ENCODE measurements around the gene LBH.

LBH gene

DNA sequence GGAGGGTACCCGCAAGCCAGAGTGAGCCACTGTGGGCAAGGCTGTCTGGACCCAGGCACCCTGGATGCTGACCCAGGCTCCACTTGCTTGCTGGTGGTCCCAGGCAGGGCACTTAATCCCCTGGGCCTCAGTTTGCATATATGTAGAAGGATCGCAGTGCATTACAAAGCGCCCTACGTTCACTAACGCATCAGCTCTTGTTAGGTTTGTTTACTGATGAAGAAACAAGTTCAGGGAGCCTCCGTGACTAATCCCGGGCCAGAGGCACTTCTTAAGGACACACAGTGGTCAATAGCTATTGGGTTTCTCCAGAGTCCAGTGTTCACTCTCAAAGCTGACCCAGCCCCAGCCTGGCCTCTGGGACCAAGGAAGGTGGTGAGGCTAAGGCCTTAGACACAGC, 70.2 kb downstream of the LBH start:
- no peak for DNase-seq (ENCODE audit: insufficient read length, low spot score)
- TF ChIP-seq POU2F2 (IDR thresholded peaks at IDR 0.05; ENCODE audit: low read depth, low read length) (no peak), POLR2AphosphoS5 (IDR thresholded peaks at IDR 0.05; ENCODE audit: low read depth, low read length) (no peak), PAX5 (IDR thresholded peaks at IDR 0.05; ENCODE audit: insufficient read depth, low read length, severe bottlenecking) (no peak), POLR2A (IDR thresholded peaks at IDR 0.05; ENCODE audit: low read depth, low read length) (no peak), TAF1 (IDR thresholded peaks at IDR 0.05; ENCODE audit: low read depth, low read length) (no peak), SPI1 (IDR thresholded peaks at IDR 0.05; ENCODE audit: low read depth, low read length) (no peak)
- no peak for FAIRE-seq

DNA sequence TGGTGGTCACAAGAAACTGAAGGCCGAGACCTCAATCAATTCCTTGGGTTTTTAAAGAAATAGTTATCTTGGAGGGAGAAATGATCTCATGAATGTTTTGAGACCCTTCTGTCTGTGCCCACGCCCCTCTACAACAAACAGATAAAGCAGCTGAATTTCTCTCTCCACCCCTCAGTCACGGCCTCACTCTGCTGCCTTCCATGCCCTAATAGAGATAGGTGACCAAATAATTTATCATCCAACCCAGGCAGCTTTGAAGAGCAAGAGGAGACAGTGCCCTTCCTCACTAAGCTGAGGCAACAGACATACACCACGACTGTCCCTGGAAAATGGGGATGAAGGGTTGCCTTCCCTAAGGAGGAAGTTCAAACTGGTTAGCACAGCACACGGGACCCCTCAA, 71.2 kb downstream of the LBH start:
- FAIRE-seq (no peak), DNase-seq (ENCODE audit: insufficient read length, low spot score) (no peak)
- no peak for TF ChIP-seq PAX5 (IDR thresholded peaks at IDR 0.05; ENCODE audit: insufficient read depth, low read length, severe bottlenecking)
- TF ChIP-seq POLR2A (IDR thresholded peaks at IDR 0.05; ENCODE audit: low read depth, low read length) = no peak
- TF ChIP-seq TAF1 (IDR thresholded peaks at IDR 0.05; ENCODE audit: low read depth, low read length) = no peak
- no peak for TF ChIP-seq POU2F2 (IDR thresholded peaks at IDR 0.05; ENCODE audit: low read depth, low read length)
- TF ChIP-seq POLR2AphosphoS5 (IDR thresholded peaks at IDR 0.05; ENCODE audit: low read depth, low read length) = no peak
- TF ChIP-seq SPI1 (IDR thresholded peaks at IDR 0.05; ENCODE audit: low read depth, low read length) = no peak

DNA sequence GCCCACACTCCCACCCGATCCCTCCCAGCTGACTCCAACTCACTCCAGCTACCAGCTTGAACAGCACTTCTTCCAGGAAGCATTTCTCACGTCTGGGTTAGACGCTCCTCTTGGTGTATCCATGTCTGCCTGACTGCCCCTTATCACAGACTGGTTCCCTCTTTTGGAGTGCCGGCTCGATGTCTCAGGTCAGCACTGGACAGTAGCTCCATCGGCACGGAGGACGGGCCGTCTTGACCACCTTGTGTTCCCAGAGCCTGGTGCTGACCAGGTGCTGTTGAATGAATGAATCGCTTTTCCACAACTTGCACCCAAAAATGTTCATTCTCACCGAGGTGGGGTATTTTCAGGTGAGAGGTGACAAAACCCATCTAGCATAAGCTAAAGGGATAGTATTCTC, 71.8 kb downstream of the LBH start:
- TF ChIP-seq POLR2AphosphoS5 (IDR thresholded peaks at IDR 0.05; ENCODE audit: low read depth, low read length) (no peak), PAX5 (IDR thresholded peaks at IDR 0.05; ENCODE audit: insufficient read depth, low read length, severe bottlenecking) (no peak), POU2F2 (IDR thresholded peaks at IDR 0.05; ENCODE audit: low read depth, low read length) (no peak), POLR2A (IDR thresholded peaks at IDR 0.05; ENCODE audit: low read depth, low read length) (no peak), SPI1 (IDR thresholded peaks at IDR 0.05; ENCODE audit: low read depth, low read length) (no peak), TAF1 (IDR thresholded peaks at IDR 0.05; ENCODE audit: low read depth, low read length) (no peak)
- FAIRE-seq (no peak), DNase-seq (ENCODE audit: insufficient read length, low spot score) (no peak)

DNA sequence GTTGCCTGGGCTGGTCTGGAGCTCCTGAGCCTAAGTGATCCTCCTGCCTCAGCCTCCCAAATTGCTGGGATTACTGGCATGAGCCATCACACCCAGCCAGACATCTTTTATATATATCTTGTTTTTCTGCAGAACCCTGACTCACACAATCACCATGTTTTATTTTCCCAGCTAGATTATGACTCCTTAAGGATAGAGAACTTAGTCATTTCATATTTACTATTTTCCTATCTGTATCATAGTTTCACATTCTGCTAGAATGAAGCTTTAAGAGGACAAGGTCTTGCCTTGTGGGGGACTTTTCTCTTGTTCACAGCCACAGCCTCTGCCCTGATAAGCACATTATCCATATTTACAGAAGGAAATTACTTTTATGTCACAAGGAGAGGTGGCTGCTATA, 73.9 kb downstream of the LBH start:
- DNase-seq (ENCODE audit: insufficient read length, low spot score) (no peak), FAIRE-seq (no peak)
- TF ChIP-seq TAF1 (IDR thresholded peaks at IDR 0.05; ENCODE audit: low read depth, low read length) (no peak), POLR2AphosphoS5 (IDR thresholded peaks at IDR 0.05; ENCODE audit: low read depth, low read length) (no peak), PAX5 (IDR thresholded peaks at IDR 0.05; ENCODE audit: insufficient read depth, low read length, severe bottlenecking) (no peak), SPI1 (IDR thresholded peaks at IDR 0.05; ENCODE audit: low read depth, low read length) (no peak), POLR2A (IDR thresholded peaks at IDR 0.05; ENCODE audit: low read depth, low read length) (no peak), POU2F2 (IDR thresholded peaks at IDR 0.05; ENCODE audit: low read depth, low read length) (no peak)

DNA sequence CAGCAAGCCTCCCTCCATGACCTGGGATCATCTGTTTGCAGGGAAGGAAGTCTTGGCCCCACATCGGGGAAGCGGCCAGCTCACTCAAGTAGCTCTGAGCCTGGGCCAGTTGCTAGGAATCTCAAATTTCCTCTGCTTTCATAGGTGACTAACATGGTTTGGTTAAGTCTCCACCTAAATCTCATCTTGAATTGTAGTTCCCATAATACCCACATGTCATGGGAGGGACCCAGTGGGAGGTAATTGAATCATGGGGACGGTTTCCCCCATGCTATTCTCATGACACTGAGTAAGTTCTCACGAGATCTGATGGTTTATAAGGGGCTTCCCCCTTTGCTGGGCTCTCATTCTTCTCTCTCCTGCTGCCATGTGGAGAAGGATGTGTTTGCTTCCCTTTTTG, 75.2 kb downstream of the LBH start:
- no peak for FAIRE-seq

DNA sequence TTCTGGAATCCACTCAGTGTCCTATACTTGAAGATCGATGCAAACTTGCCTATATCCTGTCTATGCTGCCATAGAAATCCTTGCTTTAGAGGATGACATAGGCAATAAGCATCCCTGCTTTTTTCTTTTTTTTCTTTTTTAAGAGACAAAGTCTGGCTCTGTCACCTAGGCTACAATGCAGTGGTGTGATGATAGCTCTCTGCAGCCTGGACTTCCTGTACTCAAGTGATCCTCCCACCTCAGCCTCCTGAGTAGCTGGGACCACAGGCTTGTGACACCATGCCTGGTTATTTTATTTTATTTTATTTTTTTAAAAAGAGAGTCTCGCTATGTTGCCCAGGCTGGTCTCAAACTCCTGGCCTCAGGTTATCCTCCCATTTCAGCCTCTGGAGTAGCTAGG, 76.9 kb downstream of the LBH start:
- TF ChIP-seq POLR2A (IDR thresholded peaks at IDR 0.05; ENCODE audit: low read depth, low read length) = no peak
- TF ChIP-seq POLR2AphosphoS5 (IDR thresholded peaks at IDR 0.05; ENCODE audit: low read depth, low read length) = no peak
- no peak for TF ChIP-seq POU2F2 (IDR thresholded peaks at IDR 0.05; ENCODE audit: low read depth, low read length)
- no peak for TF ChIP-seq TAF1 (IDR thresholded peaks at IDR 0.05; ENCODE audit: low read depth, low read length)
- TF ChIP-seq SPI1 (IDR thresholded peaks at IDR 0.05; ENCODE audit: low read depth, low read length) = no peak
- TF ChIP-seq PAX5 (IDR thresholded peaks at IDR 0.05; ENCODE audit: insufficient read depth, low read length, severe bottlenecking) = no peak
- FAIRE-seq = no peak

More for the DNA sequence above, 75.2 kb downstream of the LBH start:
- TF ChIP-seq SPI1 (IDR thresholded peaks at IDR 0.05; ENCODE audit: low read depth, low read length) (no peak), POU2F2 (IDR thresholded peaks at IDR 0.05; ENCODE audit: low read depth, low read length) (no peak), POLR2A (IDR thresholded peaks at IDR 0.05; ENCODE audit: low read depth, low read length) (no peak), TAF1 (IDR thresholded peaks at IDR 0.05; ENCODE audit: low read depth, low read length) (no peak), POLR2AphosphoS5 (IDR thresholded peaks at IDR 0.05; ENCODE audit: low read depth, low read length) (no peak), PAX5 (IDR thresholded peaks at IDR 0.05; ENCODE audit: insufficient read depth, low read length, severe bottlenecking) (no peak)
- DNase-seq (ENCODE audit: insufficient read length, low spot score) = no peak

More for the DNA sequence above, 76.9 kb downstream of the LBH start:
- DNase-seq (ENCODE audit: insufficient read length, low spot score) = no peak

All from GM12891 (cell line).